ENCODE data around the gene C11orf42.

The C11orf42 gene

GRCh38 chr11:6260207-6260726 lies 54.9 kb downstream of the C11orf42 start:
- no peak for TF ChIP-seq CTCF (IDR thresholded peaks at IDR 0.05; ENCODE audit: low read depth, low read length, missing control alignments)
- DNase-seq (ENCODE audit: extremely low read depth, low read depth) = no peak
- no peak overlapping the region for H3K4me3 ChIP-seq (replicated peaks; ENCODE audit: low read depth, low read length)
